Erythroblast (primary cell): ENCODE measurements around the gene ARHGAP45.
A peak's percentile ranks its signal among the peaks of the same experiment; 100 is the strongest.
"Not testable (repeated sequence)": the region's sequence is repeated elsewhere in the genome, so short reads cannot be mapped to it uniquely, and the experiment has no call there.

Experiments used
- DNase-seq, 2 experiments: peaks; one replicate each; lab custom pipeline; 2025; lab: John Stamatoyannopoulos, UW
- GATA1 ChIP-seq: IDR thresholded peaks from 2 replicates; pipeline ENCODE4 v1.6.1; 2011; ENCODE audit warnings: low read depth, mild to moderate bottlenecking, control low read depth, low read length, moderate library complexity
- POLR2A ChIP-seq: IDR thresholded peaks from 2 replicates; pipeline ENCODE4 v1.6.1; 2011; ENCODE audit warnings: mild to moderate bottlenecking, low read length

Gene ARHGAP45

GRCh38 chr19:1109697-1110671 lies 43.0 kb downstream of the ARHGAP45 start:
- no peak for DNase-seq
- TF ChIP-seq GATA1 (no peak), POLR2A (no peak)

DNA sequence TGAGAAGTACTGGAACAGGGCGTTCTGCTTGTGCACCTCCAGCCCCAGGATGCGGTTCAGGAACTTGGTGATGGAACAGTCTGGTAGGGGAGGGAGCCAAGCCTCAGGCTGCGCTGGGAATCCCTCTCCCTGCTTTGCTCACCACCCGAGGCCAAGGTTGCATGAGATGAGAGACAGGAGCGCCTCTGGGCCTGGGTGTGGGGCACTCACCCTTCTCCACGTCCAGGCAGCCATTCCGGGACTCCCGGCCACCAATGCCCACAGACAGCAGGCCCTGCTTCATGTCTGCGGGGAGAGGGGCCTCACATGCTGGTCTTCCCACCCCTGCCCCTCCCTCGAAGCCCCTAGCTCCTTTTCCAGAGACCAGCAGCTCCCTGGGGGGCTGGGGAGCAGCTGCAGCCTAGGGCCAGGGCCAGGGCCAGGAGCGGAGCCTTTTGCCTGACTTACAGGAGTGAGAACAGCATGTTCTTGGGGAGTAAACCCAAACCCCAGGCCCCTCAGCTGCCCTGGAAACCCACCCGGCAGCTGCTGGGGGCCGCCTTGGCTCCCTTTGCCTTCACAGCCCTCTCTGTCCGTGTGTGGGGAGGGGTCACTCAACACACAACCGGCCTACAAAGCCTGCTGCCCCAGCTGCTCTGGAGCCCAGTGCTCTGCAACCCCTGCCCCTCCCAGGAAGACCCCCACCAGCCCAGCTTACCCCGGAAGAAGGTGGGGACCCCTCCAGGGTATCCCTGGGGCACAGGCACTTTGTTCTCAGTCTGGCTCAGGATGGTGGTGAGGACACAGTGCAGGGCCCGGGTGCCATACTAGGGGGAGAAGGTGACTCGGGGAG lies 44.1 kb downstream of the ARHGAP45 start:
- TF ChIP-seq POLR2A = no peak
- TF ChIP-seq GATA1 = no peak
- DNase-seq = no peak

DNA sequence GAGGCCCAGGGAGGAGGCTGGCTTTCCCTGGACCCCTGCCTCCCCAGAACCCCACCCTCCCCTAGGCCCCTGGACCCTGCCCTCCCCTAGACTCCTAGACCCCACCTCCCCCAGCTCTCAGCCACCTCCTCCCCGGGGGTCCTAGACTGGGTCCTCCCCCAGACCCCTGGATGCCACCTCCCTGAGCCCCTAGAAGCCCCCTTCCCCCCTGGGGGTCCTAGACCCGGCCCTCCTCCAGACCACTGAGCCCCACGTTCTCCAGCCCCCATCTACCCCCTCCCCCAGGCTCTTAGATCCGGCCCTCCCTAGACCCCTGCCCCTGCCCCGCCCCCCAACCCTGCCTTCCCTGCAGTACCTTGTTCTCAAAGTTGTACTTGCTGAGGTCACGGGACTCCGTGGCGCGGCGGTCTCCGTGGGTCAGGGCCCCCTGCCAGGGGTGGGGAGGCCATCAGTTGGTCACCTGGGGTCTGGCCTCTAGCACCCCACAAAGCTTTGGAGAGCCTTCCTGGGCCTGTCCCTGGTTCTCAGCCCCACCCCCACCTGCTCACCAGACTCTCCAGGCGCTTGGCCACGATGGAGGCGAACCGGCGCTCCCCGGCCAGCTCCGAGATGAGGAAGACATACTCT lies 44.8 kb downstream of the ARHGAP45 start:
- TF ChIP-seq GATA1 (no peak), POLR2A (no peak)
- DNase-seq = no peak

- TF ChIP-seq POLR2A (no peak), GATA1 (no peak)
These were observed 45.5 kb downstream of the ARHGAP45 start for GRCh38 chr19:1112268-1113029.

GRCh38 chr19:1113030-1113985 lies 46.3 kb downstream of the ARHGAP45 start:
- TF ChIP-seq POLR2A = no peak
- TF ChIP-seq GATA1 = no peak
- peak; percentile 95 to 98 for DNase-seq

More at GRCh38 chr19:1112268-1113029, 45.5 kb downstream of the ARHGAP45 start:
- DNase-seq = peak in 1 of 2 experiments; percentile 39

GRCh38 chr19:1113986-1114483 lies 47.1 kb downstream of the ARHGAP45 start:
- no peak for TF ChIP-seq GATA1
- TF ChIP-seq POLR2A = no peak
- DNase-seq = no peak

- DNase-seq = not testable (repeated sequence)
These were observed 47.8 kb downstream of the ARHGAP45 start for GRCh38 chr19:1114728-1115127.

DNA sequence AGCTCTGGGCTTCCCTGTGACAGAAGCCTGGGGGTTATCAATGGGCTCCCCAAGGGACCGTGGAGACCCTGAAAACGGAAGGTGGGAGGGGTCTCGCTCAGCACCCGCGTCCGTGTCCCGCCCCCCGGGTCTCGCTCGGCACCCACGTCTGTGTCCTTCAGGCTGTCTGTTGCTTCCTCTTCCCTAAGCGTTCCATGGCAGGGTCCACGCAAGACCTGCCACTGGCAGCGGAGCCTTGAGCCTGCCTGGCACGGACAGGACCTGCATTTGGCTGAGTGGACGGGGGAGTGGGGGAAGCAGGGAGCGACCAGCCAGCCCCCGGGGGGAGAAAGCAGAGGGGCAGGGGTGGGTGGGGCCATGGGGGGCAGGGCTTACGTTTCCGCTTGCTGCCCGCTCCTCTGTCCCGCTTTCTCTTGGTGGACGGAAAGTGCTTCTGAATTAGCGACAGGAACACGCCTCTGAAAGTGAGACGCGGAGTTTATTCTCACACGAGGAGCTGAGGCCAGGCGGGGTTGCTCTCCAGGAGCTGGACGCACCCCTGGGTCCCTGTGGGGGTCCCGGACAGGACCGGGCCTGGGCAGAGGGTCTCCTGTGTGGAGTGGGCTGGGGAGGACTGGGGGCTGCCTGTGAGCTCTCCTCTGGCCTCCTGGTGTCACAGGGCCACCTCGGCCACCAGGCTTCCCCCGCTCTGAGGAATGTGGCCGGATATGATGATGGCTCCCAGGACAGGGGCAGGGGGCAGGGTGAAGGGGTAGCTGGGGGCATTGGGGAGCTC lies 48.9 kb downstream of the ARHGAP45 start:
- no peak for TF ChIP-seq POLR2A
- no peak for TF ChIP-seq GATA1
- DNase-seq = no peak

DNA sequence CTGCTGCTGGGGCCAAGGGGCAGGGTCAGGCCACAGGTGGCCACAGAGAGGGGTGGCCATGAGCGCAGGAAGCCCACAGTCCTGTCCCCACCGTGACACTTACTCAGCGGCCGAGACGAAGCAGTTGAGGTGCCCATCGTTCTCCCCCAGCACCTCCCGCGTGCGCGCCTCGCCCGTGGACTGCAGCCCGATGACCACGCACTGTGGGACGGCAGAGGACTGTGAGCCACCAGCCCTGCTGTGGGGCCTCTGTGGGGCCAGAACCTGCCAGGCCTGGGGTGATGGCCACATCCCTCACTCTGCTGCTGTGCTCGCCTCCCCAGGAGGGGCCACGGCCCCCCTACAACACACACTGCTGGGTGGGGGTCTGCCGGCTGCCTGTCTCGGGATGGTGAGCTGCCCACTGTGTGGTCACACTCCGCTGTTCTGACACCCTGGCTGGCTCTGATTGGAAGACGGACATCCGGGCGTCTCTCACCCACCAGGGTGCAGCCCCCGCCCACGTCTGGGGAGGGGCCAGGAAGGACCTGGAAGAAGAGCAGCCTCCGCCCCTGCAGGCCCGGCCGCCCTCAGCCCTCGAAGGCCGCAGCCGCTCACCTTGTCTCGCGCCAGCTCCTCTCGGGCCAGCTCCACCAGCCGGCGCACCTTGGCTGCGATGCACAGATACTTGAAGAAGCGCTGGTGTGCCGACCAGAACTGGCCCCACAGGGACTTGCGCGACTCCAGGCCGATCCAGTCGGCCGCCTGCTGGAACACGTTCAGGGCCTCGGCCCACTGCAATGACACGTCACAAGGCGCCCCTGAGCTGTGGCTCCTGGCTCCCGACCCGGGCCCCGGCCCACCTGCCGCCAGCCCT lies 50.0 kb downstream of the ARHGAP45 start:
- no peak for TF ChIP-seq GATA1
- TF ChIP-seq POLR2A = no peak

DNA sequence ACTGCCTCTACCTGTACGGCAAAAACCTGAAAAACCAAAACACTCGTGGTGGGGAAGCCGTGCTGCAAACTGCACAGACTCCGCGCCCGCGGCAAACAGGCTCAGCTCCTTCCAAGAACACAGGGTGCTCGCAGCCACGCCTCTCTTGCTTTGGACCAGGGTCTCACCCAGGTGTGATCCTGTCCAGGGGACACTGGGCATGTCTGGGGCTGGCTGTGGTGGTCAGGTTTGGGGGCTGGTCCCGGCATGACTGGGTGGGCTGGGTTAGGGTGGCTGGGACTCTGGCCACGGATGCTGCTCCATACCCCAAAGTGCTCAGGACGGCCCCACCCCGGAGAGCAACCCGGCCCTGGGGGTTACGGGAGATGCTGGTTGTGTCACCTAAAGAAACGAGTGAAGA lies 50.7 kb downstream of the ARHGAP45 start:
- DNase-seq = no peak
- no peak for TF ChIP-seq GATA1
- TF ChIP-seq POLR2A = no peak

More for the DNA sequence above, 50.0 kb downstream of the ARHGAP45 start:
- no peak for DNase-seq
